ENCODE measurements around the gene GPC6.
"Not testable (repeated sequence)": the region's sequence is repeated elsewhere in the genome, so short reads cannot be mapped to it uniquely, and the experiment has no call there.

The GPC6 gene

GRCh38 chr13:94291631-94292322, 1065.2 kb downstream of the GPC6 start:
- no peak for DNase-seq

- DNase-seq: no peak
These were observed 1065.7 kb downstream of the GPC6 start for GRCh38 chr13:94292323-94292640.

- DNase-seq: no peak
These were observed 1069.9 kb downstream of the GPC6 start for GRCh38 chr13:94296471-94296870.

GRCh38 chr13:94298346-94298745, 1071.7 kb downstream of the GPC6 start:
- no peak for DNase-seq

- no peak for DNase-seq
These were observed 1073.8 kb downstream of the GPC6 start for GRCh38 chr13:94300401-94300800.

- no peak for DNase-seq
These were observed 1074.9 kb downstream of the GPC6 start for GRCh38 chr13:94301487-94301886.

GRCh38 chr13:94302847-94303565, 1076.4 kb downstream of the GPC6 start:
- not testable (repeated sequence) for DNase-seq

- DNase-seq: no peak
These were observed 1077.1 kb downstream of the GPC6 start for GRCh38 chr13:94303644-94304174.

GRCh38 chr13:94305033-94305432, 1078.4 kb downstream of the GPC6 start:
- DNase-seq: no peak

GRCh38 chr13:94305463-94305862, 1078.9 kb downstream of the GPC6 start:
- no peak for DNase-seq

- DNase-seq: no peak
These were observed 1079.3 kb downstream of the GPC6 start for GRCh38 chr13:94305934-94306333.

- no peak for DNase-seq
These were observed 1082.2 kb downstream of the GPC6 start for GRCh38 chr13:94308832-94309231.

- DNase-seq: no peak
These were observed 1083.0 kb downstream of the GPC6 start for GRCh38 chr13:94309576-94309975.

GRCh38 chr13:94309997-94310855, 1083.6 kb downstream of the GPC6 start:
- no peak for DNase-seq

- DNase-seq: no peak
These were observed 1085.3 kb downstream of the GPC6 start for GRCh38 chr13:94311893-94312292.

GRCh38 chr13:94312511-94313216, 1086.1 kb downstream of the GPC6 start:
- peak; percentile 66 for DNase-seq

- no peak for DNase-seq
These were observed 1086.8 kb downstream of the GPC6 start for GRCh38 chr13:94313321-94313910.

GRCh38 chr13:94313926-94314325, 1087.3 kb downstream of the GPC6 start:
- DNase-seq: no peak

- no peak for DNase-seq
These were observed 1088.6 kb downstream of the GPC6 start for GRCh38 chr13:94315188-94315587.

GRCh38 chr13:94317063-94317491, 1090.5 kb downstream of the GPC6 start:
- DNase-seq: no peak

- no peak for DNase-seq
These were observed 1091.8 kb downstream of the GPC6 start for GRCh38 chr13:94318418-94318817.

- DNase-seq: no peak
These were observed 1092.9 kb downstream of the GPC6 start for GRCh38 chr13:94319501-94319900.
